Measurements from ENCODE around the gene TMEM236. TPM values are rescaled to one million over a fixed set of nuclear protein-coding genes. Genes with fewer than 3 reads are reported as not detected.

Gene TMEM236
- total and polyA plus RNA-seq, 9 of the 15 experiments (the other 6 are each of a cell fraction or from before 2014, with no cell fraction given): 0.04 to 0.13 (median 0.04) TPM; not detected in 4

DNA sequence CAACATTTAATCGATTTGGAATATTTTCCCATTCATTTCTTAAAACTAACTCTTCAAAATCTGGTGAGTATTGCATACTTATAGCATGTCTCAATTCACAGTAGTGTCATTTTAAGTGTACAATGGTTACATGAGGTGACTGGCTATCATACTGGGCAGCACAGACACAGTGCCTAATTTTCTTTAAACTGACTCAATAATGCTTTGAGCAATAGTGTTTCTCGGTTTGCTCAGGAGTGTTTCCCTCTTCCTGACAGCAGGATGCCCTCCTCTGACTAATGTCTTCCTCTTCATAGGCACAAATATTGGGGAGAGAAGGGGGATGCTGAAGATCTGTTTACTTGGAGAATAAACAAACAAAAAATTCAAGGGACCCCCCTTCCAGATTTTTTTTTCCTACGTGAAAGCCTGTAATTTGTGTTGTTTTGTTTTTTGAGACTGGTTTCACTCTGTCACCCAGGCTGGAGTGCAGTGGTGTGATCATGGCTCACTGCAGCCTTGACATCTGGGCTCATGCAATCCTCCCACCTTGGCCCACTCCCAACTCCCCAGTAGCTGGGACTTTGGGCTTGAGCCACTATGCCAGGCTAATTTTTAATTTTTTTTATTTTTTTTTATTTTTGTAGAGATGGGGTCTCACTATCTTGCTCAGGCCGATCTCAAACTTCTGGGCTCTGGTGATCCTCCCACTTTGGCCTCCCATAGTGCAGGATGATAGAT, 59.3 kb downstream of the TMEM236 start:
- DNase-seq (ENCODE audit: extremely low read depth in 1 of 4, low spot score in 3 of 4) (no peak), FAIRE-seq (no peak), ATAC-seq (no peak)
- H3K27me3 ChIP-seq (ENCODE audit: control insufficient read depth in 2 of 2, insufficient read depth in 2 of 2, low read length in 2 of 2): peaks cover 29 to 64% of the 10 kb centered on the region in 2 experiments; a peak in 4 of 5 replicates
- 0% methylated on average over 4 of the region's 4 CpGs for WGBS (ENCODE audit: insufficient coverage, low coverage, missing lambda C conversion rate)
- no peak overlapping the region for H2AFZ ChIP-seq (ENCODE audit: low read depth, low read length)
- in situ Hi-C loops (cut with MboI): no loop called here
- no peaks in the 10 kb centered on the region; a peak in 2 of 5 replicates for H3K4me1 ChIP-seq (replicated peaks in 1 of 2; ENCODE audit: control insufficient read depth in 2 of 2, insufficient read depth in 2 of 2, low read length in 2 of 2)
- POLR2A ChIA-PET: no interaction called here
- no peak overlapping the region for H3K4me3 ChIP-seq
- TF ChIP-seq SP1 (CRISPR knock-in tag; IDR thresholded peaks at IDR 0.05) (no peak), SMAD2 (IDR thresholded peaks at IDR 0.05; ENCODE audit: low read depth, low read length) (no peak), ZFP36 (IDR thresholded peaks at IDR 0.05; ENCODE audit: low read depth, low read length, partially characterized antibody) (no peak), IFI16 (CRISPR knock-in tag; IDR thresholded peaks at IDR 0.05) (no peak), ARHGAP35 (IDR thresholded peaks at IDR 0.05; ENCODE audit: partially characterized antibody) (no peak)
- TF ChIP-seq, protein P1, sequence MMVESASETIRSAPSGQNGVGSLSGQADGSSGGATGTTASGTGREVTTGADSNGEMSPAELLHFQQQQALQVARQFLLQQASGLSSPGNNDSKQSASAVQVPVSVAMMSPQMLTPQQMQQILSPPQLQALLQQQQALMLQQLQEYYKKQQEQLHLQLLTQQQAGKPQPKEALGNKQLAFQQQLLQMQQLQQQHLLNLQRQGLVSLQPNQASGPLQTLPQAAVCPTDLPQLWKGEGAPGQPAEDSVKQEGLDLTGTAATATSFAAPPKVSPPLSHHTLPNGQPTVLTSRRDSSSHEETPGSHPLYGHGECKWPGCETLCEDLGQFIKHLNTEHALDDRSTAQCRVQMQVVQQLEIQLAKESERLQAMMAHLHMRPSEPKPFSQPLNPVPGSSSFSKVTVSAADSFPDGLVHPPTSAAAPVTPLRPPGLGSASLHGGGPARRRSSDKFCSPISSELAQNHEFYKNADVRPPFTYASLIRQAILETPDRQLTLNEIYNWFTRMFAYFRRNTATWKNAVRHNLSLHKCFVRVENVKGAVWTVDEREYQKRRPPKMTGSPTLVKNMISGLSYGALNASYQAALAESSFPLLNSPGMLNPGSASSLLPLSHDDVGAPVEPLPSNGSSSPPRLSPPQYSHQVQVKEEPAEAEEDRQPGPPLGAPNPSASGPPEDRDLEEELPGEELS (CRISPR knock-in tag; IDR thresholded peaks at IDR 0.05; ENCODE audit: borderline replicate concordance): no peak
- TF ChIP-seq, protein P2, sequence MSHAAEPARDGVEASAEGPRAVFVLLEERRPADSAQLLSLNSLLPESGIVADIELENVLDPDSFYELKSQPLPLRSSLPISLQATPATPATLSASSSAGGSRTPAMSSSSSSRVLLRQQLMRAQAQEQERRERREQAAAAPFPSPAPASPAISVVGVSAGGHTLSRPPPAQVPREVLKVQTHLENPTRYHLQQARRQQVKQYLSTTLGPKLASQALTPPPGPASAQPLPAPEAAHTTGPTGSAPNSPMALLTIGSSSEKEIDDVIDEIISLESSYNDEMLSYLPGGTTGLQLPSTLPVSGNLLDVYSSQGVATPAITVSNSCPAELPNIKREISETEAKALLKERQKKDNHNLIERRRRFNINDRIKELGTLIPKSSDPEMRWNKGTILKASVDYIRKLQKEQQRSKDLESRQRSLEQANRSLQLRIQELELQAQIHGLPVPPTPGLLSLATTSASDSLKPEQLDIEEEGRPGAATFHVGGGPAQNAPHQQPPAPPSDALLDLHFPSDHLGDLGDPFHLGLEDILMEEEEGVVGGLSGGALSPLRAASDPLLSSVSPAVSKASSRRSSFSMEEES (CRISPR knock-in tag; IDR thresholded peaks at IDR 0.05): no peak
- H3K9ac ChIP-seq (ENCODE audit: insufficient read depth in 1 of 2, low read depth in 2 of 2, low read length in 2 of 2): no peak overlapping the region
- H3K9me3 ChIP-seq (replicated peaks; ENCODE audit: control insufficient read depth, insufficient read depth, low read depth, low read length): no peaks in the 10 kb centered on the region
- H3K4me2 ChIP-seq (ENCODE audit: insufficient read depth, low read length): no peak overlapping the region
- H3K79me2 ChIP-seq (ENCODE audit: control insufficient read depth, insufficient read depth, low read length): no peaks in the 10 kb centered on the region
- H4K20me1 ChIP-seq (replicated peaks; ENCODE audit: control insufficient read depth, insufficient read depth, low read length): 0 out of 2 replicates have a peak, but pooled peaks cover 3% of the 10 kb centered on the region
- H3K9me1 ChIP-seq (ENCODE audit: control insufficient read depth, insufficient read depth, low read length): no peaks in the 10 kb centered on the region
- no peak overlapping the region for H3K27ac ChIP-seq (ENCODE audit: extremely low read depth, low read depth, low read length)
- no peaks in the 10 kb centered on the region for H3K36me3 ChIP-seq (ENCODE audit: control insufficient read depth, insufficient read depth, low read length)
- BruUV-seq (replicated peaks): no TSS peak
- CTCF ChIA-PET (ENCODE audit: low intra/inter-chr PET ratio): no interaction called here
- intact Hi-C loops (cut with micrococcal nuclease): no loop called here
